ENCODE measurements around the gene CTSA.

DNA sequence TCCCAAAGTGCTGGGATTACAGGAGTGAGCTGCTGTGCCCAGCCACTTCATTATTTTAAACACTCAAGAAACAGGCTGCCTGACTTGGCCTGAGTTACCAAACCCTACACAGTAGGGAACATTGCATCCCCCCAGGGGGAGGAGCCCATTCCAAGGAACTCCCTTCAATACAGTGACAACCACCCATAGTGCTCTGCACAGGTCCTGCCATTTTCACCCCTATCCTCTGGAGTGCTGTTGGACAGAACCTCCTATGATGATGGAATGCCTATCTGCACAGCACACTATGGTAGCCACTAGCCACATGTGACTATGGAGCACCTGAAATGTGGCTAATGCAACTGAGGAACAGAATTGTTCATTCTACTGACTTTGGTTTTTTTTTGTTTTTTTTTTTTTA lies 45.7 kb upstream of the CTSA start:
- no peak for TF ChIP-seq EZH2 (IDR thresholded peaks at IDR 0.05; ENCODE audit: low read depth)
- TF ChIP-seq, protein P1, sequence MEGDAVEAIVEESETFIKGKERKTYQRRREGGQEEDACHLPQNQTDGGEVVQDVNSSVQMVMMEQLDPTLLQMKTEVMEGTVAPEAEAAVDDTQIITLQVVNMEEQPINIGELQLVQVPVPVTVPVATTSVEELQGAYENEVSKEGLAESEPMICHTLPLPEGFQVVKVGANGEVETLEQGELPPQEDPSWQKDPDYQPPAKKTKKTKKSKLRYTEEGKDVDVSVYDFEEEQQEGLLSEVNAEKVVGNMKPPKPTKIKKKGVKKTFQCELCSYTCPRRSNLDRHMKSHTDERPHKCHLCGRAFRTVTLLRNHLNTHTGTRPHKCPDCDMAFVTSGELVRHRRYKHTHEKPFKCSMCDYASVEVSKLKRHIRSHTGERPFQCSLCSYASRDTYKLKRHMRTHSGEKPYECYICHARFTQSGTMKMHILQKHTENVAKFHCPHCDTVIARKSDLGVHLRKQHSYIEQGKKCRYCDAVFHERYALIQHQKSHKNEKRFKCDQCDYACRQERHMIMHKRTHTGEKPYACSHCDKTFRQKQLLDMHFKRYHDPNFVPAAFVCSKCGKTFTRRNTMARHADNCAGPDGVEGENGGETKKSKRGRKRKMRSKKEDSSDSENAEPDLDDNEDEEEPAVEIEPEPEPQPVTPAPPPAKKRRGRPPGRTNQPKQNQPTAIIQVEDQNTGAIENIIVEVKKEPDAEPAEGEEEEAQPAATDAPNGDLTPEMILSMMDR (conservative IDR thresholded peaks at IDR 0.05), result no peak

Measured in PC-9 (cell line).